GM12874 (cell line): ENCODE measurements around the gene TAS2R14.

Experiments
- CTCF ChIP-seq: IDR thresholded peaks from 2 replicates; pipeline ENCODE4 v1.5.1; 2011; ENCODE audit warnings: low read depth, mild to moderate bottlenecking, control low read depth, low read length, moderate library complexity; ENCODE audit not compliant: insufficient read depth

TAS2R14 gene

GRCh38 chr12:10965476-10965875 is 26.4 kb upstream of the TAS2R14 start:
- TF ChIP-seq CTCF, result no peak

GRCh38 chr12:10960211-10960610 is 21.1 kb upstream of the TAS2R14 start:
- TF ChIP-seq CTCF, result no peak

GRCh38 chr12:10959804-10960203 is 20.7 kb upstream of the TAS2R14 start:
- TF ChIP-seq CTCF, result no peak

GRCh38 chr12:10957741-10958140 is 18.7 kb upstream of the TAS2R14 start:
- no peak for TF ChIP-seq CTCF

- no peak for TF ChIP-seq CTCF
Observed at GRCh38 chr12:10956085-10956484, 17.0 kb upstream of the TAS2R14 start.

- TF ChIP-seq CTCF, result no peak
Observed at GRCh38 chr12:10952645-10953044, 13.6 kb upstream of the TAS2R14 start.

GRCh38 chr12:10943167-10943566 is 4.1 kb upstream of the TAS2R14 start:
- TF ChIP-seq CTCF, result no peak
